GOT3 (cell line): ENCODE measurements around the gene LRIT2.

Experiments used
- DNase-seq: peaks from one replicate; lab custom pipeline; 2025; ENCODE audit warnings: mixed read lengths; lab: John Stamatoyannopoulos, UW

Gene LRIT2

DNA sequence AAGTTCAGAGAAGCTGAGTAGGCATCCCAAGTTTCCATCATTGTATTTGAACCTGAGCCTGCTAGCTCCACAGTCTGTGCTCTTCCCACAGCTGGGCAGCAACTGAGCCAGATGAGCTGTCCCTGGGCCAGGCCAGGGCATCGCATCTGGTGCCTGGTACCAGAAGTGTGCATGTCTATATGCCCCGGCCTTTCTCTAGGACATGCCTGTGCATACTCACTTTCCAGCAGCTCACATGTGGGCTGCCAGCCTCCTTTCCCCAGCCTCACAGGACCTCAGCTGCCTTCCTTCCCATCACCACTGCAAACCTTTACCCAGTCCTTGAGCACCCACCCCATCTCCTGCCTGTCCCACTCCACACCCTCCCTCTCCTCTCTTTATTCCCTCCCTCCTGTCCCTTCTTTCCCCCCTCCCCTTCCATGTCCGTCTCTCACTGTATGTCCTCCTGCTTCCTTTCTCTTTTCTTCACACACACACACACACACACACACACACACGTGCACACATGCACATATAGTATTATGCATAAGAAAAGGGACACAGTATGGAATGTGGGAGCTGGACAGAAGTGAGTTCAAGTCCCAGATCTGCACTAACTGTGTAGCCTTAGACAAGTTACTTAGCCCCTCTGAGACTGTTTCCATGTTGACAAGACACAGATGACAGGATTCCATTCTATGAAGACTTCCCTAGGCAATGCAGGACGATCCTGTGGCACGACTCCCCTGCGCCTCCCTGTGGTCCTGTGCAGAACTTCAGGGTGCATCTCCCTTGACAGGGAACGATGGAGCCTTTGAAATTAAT lies 20.1 kb downstream of the LRIT2 start:
- no peak for DNase-seq

GRCh38 chr10:84204610-84205009 lies 20.7 kb downstream of the LRIT2 start:
- no peak for DNase-seq

DNA sequence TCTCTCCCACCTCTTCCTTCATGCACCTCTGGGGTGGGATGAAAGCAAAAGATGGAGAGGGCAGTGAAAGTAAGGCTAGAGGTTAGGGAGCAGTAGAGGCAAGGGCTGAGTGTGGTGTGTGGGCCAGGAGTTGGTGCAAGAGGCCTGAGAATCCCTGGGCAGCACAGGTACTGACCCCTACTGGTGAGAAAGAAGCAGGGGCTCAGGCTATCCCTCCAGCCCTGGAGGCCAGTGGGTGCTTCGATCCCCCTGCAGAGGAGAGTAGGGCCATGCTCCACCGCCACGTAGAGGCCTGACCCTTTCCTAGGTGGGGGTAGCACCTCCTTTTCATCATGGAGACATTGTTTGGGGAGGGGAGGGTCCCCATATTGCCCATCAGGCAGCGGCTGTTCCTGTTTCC lies 21.2 kb downstream of the LRIT2 start:
- DNase-seq: no peak

DNA sequence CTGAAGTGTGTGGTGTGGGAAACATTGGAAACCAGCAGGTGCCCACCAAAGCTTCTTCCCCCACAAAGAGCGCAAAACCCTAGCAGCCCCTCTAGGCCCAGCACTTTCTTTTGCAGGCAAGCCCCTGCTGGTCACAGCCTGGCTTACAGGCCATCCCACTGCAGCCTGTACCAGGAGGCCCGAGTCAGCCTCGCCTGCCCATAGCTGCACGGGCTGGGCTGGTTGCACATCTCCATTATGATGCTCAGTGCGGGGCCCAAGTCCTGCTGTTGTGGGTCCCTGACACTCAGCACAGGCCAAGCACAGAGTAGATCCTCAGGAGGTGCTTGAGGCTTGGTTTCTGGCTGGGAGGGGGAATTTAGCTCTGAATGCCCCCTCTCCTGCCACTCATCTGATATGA lies 23.0 kb downstream of the LRIT2 start:
- DNase-seq: no peak

GRCh38 chr10:84201682-84202081 lies 23.7 kb downstream of the LRIT2 start:
- no peak for DNase-seq

- no peak for DNase-seq
Observed at GRCh38 chr10:84201244-84201606, 24.1 kb downstream of the LRIT2 start.

- DNase-seq: no peak
Observed at GRCh38 chr10:84200537-84201243, 24.7 kb downstream of the LRIT2 start.

- DNase-seq: no peak
Observed at GRCh38 chr10:84198206-84198915, 27.0 kb downstream of the LRIT2 start.

DNA sequence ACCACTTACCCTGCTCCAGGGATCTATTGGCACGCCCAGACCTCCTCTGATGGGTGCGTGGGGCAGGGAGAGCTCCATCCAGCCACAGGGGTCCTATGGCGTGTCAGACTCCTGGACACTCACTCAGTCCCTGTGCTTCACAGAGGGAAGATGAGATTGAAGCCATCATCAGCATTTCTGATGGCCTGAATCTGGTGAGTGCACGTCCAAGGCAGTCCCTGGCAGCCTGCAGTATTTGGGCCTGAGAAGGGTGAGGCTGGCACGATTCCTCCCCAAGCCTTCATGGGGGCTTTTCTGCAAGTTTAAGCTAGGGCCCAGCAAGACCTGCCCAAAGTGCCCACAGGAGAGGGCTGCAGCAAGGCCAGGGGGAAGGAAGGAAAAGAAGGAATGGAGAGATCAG lies 27.7 kb downstream of the LRIT2 start:
- no peak for DNase-seq

DNA sequence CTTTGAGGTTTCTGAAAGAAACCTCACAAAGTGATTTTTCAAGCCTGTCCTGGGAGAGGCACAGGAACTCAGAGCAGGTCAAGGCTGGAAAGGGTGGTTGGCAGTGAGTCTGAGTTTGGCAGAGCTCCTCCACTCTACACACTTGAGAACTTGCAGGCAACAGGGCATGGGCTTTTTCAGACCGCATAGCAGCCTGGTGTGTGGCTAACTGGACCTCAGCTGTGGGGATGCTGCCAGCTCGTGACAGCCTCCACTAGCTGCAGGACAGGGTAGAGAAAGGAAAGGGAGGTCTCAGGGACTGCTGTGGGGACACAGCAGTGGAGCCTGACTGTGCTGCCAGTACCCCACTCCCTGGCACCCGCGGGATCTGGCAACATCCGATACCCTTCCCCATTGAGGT lies 28.4 kb downstream of the LRIT2 start:
- no peak for DNase-seq

GRCh38 chr10:84196083-84196482 lies 29.3 kb downstream of the LRIT2 start:
- no peak for DNase-seq

- DNase-seq: no peak
Observed at GRCh38 chr10:84195044-84195830, 30.1 kb downstream of the LRIT2 start.

DNA sequence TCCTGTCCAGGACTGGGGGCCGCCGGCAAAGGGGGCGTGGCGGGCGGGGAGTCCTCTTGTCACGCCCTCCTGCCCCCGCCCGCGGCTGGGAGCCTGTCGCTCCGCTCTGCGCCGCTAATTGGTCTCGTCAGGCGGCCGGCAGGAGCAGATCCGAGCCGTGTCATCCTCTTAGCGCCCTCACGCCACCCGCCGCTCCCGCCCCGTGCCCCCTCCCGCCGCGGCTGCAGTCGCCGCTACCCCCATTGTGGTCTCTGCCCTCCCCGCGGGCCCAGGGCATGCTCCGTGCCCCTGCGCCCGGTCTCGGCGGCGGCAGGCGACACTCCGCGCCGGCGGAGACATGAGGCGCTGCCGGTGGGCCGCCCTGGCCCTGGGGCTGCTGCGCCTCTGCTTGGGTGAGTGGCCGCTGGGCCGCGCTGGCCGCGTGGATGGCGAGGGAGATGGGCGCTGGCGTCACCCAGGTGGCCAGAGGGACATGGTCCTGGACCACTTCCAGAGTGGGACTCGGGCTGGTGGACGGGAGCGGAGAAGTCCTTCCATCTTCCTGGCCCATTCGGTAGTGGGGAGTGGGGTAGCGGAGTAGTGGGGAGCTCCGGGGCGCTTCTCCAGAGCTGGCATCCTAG lies 30.8 kb downstream of the LRIT2 start, which contains the start of gene CDHR1:
CDHR1 (plus strand) TSS at position 114 of the 620 bp plus-strand sequence; CDS start at position 338, 224 bp downstream.
- no peak for DNase-seq

GRCh38 chr10:84193846-84194423 lies 31.4 kb downstream of the LRIT2 start:
- no peak for DNase-seq

- DNase-seq: no peak
Observed at GRCh38 chr10:84193327-84193726, 32.0 kb downstream of the LRIT2 start.

DNA sequence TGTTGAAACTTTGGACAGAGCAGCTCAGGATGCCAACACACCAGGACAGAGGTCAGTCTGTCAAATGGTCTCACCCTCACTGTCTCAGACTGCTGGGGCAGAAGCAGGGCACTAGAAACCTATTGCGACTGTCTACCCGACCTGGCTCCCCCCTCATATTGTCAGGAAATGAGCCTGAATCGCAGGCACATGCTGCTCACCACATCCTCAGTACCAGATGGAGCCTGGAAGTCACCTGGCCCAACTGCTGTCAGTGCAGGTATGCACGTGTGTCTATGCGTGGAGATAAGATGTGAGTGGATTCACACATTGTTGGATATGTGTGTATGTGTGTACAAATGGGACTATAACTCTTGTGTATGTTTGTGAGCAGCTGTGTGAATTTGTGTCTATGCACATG lies 34.2 kb downstream of the LRIT2 start:
- DNase-seq: no peak

DNA sequence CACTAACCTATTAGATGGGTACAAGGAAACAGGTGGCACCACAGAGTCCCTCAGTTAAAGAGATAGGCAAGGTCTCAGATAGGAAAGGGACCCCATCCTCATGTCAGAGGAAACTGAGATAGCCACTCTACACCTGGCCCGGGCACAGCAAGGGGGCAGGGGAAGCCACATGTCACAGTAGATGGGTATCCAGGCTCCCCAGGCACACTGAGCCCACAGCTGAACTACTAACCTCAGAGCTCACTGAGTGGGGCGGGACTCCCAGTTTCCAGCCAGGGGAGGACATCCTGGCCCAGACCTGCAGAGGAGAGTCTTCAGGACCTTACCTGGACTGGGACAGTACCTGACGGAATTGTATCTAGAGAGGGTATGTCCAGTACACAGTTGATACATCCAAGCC lies 34.7 kb downstream of the LRIT2 start:
- no peak for DNase-seq

- no peak for DNase-seq
Observed at GRCh38 chr10:84188815-84189214, 36.5 kb downstream of the LRIT2 start.

DNA sequence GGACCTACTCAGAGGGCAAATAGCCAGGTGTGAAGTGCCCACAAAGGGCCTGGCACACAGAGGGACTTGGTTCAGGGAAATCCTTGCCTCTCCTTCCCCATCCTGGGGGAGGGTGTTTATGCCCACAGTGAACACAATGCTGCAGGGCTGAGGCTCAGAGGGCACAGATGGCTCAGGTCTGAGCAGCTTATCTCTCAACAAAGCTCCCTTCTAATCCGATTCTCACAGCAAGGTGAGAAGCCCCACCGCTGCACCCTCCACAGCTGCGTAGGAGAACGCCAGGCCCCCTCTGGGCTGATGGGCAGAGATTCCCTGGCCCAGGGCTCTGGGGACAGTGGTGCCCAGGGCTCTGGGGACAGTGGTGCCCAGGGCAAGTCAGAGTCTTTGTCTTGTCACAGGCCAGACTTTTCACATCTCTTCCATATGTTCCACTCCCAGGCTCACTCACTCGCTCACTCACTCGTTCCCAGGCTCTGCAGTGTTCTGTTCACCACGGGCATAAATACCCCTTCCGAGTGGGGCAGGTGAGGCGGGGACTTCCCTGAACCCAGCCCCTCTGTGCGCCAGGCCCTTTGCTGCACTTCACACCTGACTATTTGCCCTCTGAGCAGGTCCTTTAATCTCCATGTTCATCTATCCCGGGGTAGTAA lies 39.7 kb downstream of the LRIT2 start:
- no peak for DNase-seq

DNA sequence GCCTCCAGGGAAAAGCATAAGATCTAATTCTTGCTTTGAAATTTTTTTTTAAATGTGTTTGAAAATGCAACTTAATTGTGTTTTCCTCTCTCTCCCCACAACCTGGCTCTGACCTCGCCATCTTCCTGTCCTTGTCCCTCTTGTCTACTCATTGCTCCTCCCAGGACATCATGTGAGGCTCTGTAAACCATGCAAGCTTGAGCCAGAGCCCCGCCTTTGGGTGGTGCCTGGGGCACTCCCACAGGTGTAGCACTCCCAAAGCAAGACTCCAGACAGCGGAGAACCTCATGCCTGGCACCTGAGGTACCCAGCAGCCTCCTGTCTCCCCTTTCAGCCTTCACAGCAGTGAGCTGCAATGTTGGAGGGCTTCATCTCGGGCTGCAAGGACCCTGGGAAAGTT lies 40.8 kb downstream of the LRIT2 start:
- no peak for DNase-seq

DNA sequence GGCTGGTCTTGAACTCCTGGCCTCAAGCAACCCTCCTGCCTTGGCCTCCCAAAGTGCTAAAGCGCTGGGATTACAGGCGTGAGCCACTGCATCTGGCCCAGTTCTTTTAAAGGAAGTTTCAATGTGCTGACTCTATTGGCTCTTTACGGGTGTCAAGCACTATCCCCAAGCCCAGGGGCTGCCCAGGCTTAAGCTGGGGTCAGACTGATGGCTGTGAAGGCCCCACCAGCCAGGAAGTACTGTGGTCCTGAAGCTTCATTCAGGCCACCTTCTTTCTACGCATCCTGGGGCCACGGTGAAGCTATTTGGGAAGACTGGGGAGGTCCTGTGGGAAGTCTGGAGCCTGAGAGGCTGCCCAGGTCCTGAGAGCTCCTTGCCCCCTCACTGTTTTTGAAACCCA lies 43.7 kb downstream of the LRIT2 start:
- DNase-seq: no peak
